ENCODE measurements around the gene ETV4. TPM values are rescaled to one million over a fixed set of nuclear protein-coding genes. Genes with fewer than 3 reads are reported as not detected.

Gene ETV4
- total and polyA plus RNA-seq, 7 donors = 0.46 to 2.6 (median 1.2) TPM; not detected in 2

DNA sequence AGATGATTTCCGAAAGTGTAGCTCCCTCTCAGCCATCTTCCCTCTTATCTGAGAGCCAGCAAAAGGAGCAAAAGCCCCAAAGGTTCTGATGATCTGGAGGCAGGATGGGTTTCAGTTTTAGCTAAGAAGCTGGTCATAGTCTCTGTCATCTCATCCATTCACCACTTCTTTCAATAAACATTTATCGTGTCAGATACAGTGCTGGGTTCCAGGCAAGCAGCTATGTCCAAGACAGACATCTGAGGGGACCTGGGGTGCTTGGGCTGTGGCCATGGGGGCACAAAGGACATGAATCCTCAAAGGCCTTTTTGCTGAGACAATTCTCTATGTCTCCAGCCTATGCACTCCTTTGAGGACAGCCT lies 1.0 kb upstream of the ETV4 start:
- Histone ChIP-seq H3K27me3 (peaks cover 0 to 67% (median 42%) of the 10 kb centered on the region in 3 donors), H3K36me3 (no peaks in the 10 kb centered on the region), H3K27ac (no peak overlapping the region), H3K4me3 (no peak overlapping the region), H3K9me3 (no peaks in the 10 kb centered on the region), H3K4me1 (peaks cover 0 to 26% (median 24%) of the 10 kb centered on the region in 4 donors)
- no peak for DNase-seq
- intact Hi-C loops (cut with DNase I) = no loop called here
- 52 to 74% methylated on average over 2 of the region's 2 CpGs for WGBS, 2 donors
- TF ChIP-seq CTCF (IDR thresholded peaks at IDR 0.05) (no peak), POLR2A (IDR thresholded peaks at IDR 0.05) (no peak), POLR2AphosphoS5 (IDR thresholded peaks at IDR 0.05) (no peak), EP300 (IDR thresholded peaks at IDR 0.05) (no peak)

- H3K27ac ChIP-seq = no peak overlapping the region
- H3K4me1 ChIP-seq = peaks cover 0 to 28% (median 25%) of the 10 kb centered on the region in 4 donors
- peak overlapping the region; percentile 24 to 55 (median 50) for H3K4me3 ChIP-seq
- intact Hi-C loops (cut with DNase I) = no loop called here
- TF ChIP-seq POLR2A (IDR thresholded peaks at IDR 0.05) (no peak), POLR2AphosphoS5 (IDR thresholded peaks at IDR 0.05) (no peak), CTCF (IDR thresholded peaks at IDR 0.05) (no peak), EP300 (IDR thresholded peaks at IDR 0.05) (no peak)
- WGBS, 2 donors = 0 to 1% methylated on average over 21 of the region's 21 CpGs
- no peaks in the 10 kb centered on the region for H3K36me3 ChIP-seq
- peaks cover 0 to 67% (median 42%) of the 10 kb centered on the region in 3 donors for H3K27me3 ChIP-seq
- DNase-seq = no peak
- no peaks in the 10 kb centered on the region for H3K9me3 ChIP-seq
These were observed 832 bp downstream of the ETV4 start for GRCh38 chr17:43545383-43545632.

DNA sequence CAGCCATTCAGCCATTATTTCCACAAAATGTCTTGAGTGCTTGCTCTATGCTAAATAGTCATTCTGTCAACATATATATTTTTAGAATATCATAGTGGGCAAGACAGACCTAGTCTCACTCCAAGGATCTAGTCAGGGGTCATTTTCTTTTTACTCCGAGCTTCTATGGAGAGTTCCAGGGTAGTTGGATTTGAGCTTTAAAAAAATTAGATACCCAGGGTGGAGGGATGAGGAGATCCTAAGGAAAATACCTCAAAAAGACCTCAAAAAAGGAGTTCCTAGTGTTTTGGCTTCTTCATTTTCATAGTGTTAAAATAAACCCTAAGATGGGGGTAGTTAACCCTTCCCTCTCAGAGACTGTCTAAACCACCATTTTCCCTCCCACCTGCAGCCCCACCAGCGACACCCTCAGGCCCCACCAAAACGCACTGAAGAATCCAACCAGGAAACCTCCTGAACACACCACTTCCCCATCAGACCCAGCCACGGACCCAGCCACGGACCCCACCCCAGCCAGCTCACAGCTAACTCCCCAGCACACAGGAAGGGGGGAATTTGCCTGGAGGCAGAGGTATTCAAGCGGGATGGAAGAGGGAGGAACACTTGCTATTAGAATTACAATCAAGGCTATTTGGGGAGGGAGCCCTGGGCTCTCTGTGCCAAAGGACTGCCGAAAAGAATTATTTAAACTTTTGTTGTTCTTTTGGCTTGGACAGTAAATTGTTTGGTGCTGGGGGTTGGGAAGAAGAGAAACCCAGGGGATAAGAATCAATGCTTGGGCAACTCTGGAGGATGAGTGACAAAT lies 2.2 kb downstream of the ETV4 start:
- no peaks in the 10 kb centered on the region for H3K36me3 ChIP-seq
- H3K9me3 ChIP-seq = no peaks in the 10 kb centered on the region
- intact Hi-C loops (cut with DNase I) = no loop called here
- no peak overlapping the region for H3K27ac ChIP-seq
- DNase-seq = no peak
- peaks cover 0 to 56% (median 42%) of the 10 kb centered on the region in 3 donors for H3K27me3 ChIP-seq
- TF ChIP-seq POLR2AphosphoS5 (IDR thresholded peaks at IDR 0.05) (no peak), EP300 (IDR thresholded peaks at IDR 0.05) (no peak), POLR2A (IDR thresholded peaks at IDR 0.05) (no peak), CTCF (IDR thresholded peaks at IDR 0.05) (no peak)
- WGBS, 2 donors = 19 to 30% methylated on average over 7 of the region's 7 CpGs
- H3K4me1 ChIP-seq = peaks cover 0 to 28% (median 25%) of the 10 kb centered on the region in 4 donors
- no peak overlapping the region for H3K4me3 ChIP-seq

- no peak for DNase-seq
- Histone ChIP-seq H3K27ac (no peak overlapping the region), H3K4me1 (peaks cover 0 to 28% (median 25%) of the 10 kb centered on the region in 4 donors), H3K9me3 (no peaks in the 10 kb centered on the region), H3K4me3 (no peak overlapping the region), H3K27me3 (peaks cover 0 to 51% (median 41%) of the 10 kb centered on the region in 3 donors), H3K36me3 (no peaks in the 10 kb centered on the region)
- 65 to 73% methylated on average over 4 of the region's 4 CpGs for WGBS, 2 donors
- no peak for TF ChIP-seq EP300 (IDR thresholded peaks at IDR 0.05)
- no peak for TF ChIP-seq POLR2A (IDR thresholded peaks at IDR 0.05)
- no peak for TF ChIP-seq CTCF (IDR thresholded peaks at IDR 0.05)
- TF ChIP-seq POLR2AphosphoS5 (IDR thresholded peaks at IDR 0.05) = no peak
- intact Hi-C loops (cut with DNase I) = no loop called here
These were observed 2.8 kb downstream of the ETV4 start for GRCh38 chr17:43543300-43543699.

Data from sigmoid colon (tissue), 7 donors.